ENCODE data around the gene MAGEF1.

- TF ChIP-seq ZFP3 (CRISPR knock-in tag; IDR thresholded peaks at IDR 0.05) (no peak), POU6F1 (CRISPR knock-in tag; IDR thresholded peaks at IDR 0.05; ENCODE audit: borderline replicate concordance, low read depth) (no peak), PATZ1 (CRISPR knock-in tag; IDR thresholded peaks at IDR 0.05; ENCODE audit: borderline replicate concordance) (no peak), ESRRG (CRISPR knock-in tag; IDR thresholded peaks at IDR 0.05) (no peak), ZNF8 (CRISPR knock-in tag; IDR thresholded peaks at IDR 0.05) (no peak), ZC3H10 (CRISPR knock-in tag; IDR thresholded peaks at IDR 0.05) (no peak)
Observed at GRCh38 chr3:184710870-184711492, 883 bp downstream of the MAGEF1 start.
